H1 (cell line): ENCODE results near the gene FAM209B. TPM values are rescaled to one million over a fixed set of nuclear protein-coding genes. Genes with fewer than 3 reads are reported as not detected.

Experiments used
- CTCF ChIA-PET: fragments of 300-600 bp; sonication (Branson Sonifier 250); formaldehyde crosslinking; loops from one replicate; lab custom pipeline; 2021; ENCODE audit not compliant: partially characterized antibody; lab: Charles Lee
- POLR2A ChIA-PET: fragments of 300-600 bp; sonication (Branson Sonifier 250); formaldehyde crosslinking; loops from one replicate; lab custom pipeline; 2021; ENCODE audit warnings: inconsistent platforms; ENCODE audit not compliant: partially characterized antibody; lab: Charles Lee
- DNase-seq, 2 experiments: peaks; one replicate each; pipeline versions ENCODE4 v3.0.0 to v3.0.0-alpha.2; 2010 to 2022; ENCODE audit warnings: low spot score in 2 of 2, low read depth in 1 of 2, mixed read lengths in 1 of 2
- FAIRE-seq: peaks from 2 replicates; lab custom pipeline; 2011; peaks lifted over from hg19 to GRCh38; lab: Jason Lieb, UNC
- H2AFZ ChIP-seq: 2 replicates; pipeline ENCODE4 v1.8.1; 2012; ENCODE audit warnings: low read length, inconsistent platforms
- H2AK5ac ChIP-seq: 2 replicates; pipeline ENCODE4 v1.6.1; 2013; ENCODE audit warnings: low read depth, low read length
- H2BK120ac ChIP-seq: replicated peaks from 2 replicates; pipeline ENCODE3; 2013; ENCODE audit warnings: low read depth, low read length, inconsistent platforms
- H2BK12ac ChIP-seq: 2 replicates; pipeline ENCODE4 v1.6.1; 2013; ENCODE audit warnings: low read depth, low read length
- H2BK15ac ChIP-seq: 2 replicates; pipeline ENCODE4 v1.6.1; 2013; ENCODE audit warnings: low read length
- H2BK20ac ChIP-seq: 2 replicates; pipeline ENCODE4 v1.6.1; 2013; ENCODE audit warnings: low read length
- H2BK5ac ChIP-seq: 2 replicates; pipeline ENCODE4 v1.6.1; 2013; ENCODE audit warnings: low read depth, low read length
- H3K14ac ChIP-seq: 2 replicates; pipeline ENCODE4 v1.6.1; 2013; ENCODE audit warnings: inconsistent platforms; ENCODE audit not compliant: insufficient read length
- H3K18ac ChIP-seq: 2 replicates; pipeline ENCODE4 v1.6.1; 2013; ENCODE audit warnings: low read length; ENCODE audit errors: extremely low read depth
- H3K23ac ChIP-seq: 2 replicates; pipeline ENCODE4 v1.6.1; 2013; ENCODE audit warnings: inconsistent platforms; ENCODE audit not compliant: insufficient read length
- H3K23me2 ChIP-seq: 2 replicates; pipeline ENCODE4 v1.6.1; 2013; ENCODE audit warnings: low read depth, low read length
- H3K27ac ChIP-seq: 2 replicates; pipeline ENCODE4 v1.6.1; 2011; ENCODE audit warnings: low read depth, low read length, inconsistent platforms
- H3K27me3 ChIP-seq, 4 experiments: replicated peaks in 1 of 4; 1 replicate in 1 of 4; 2 replicates in 3 of 4; pipeline versions ENCODE4 v1.6.1 to v1.8.1; 2011 to 2013; ENCODE audit warnings: low read length in 3 of 4, mild to moderate bottlenecking in 3 of 4, inconsistent platforms in 2 of 4, mixed read lengths in 2 of 4, moderate library complexity in 1 of 4; ENCODE audit not compliant: control insufficient read depth in 3 of 4, insufficient read depth in 3 of 4; ENCODE audit errors: extremely low read depth in 1 of 4
- H3K36me3 ChIP-seq, 4 experiments: 2 replicates each; pipeline versions ENCODE4 v1.6.1 to v1.8.1; 2011 to 2013; ENCODE audit warnings: mild to moderate bottlenecking in 4 of 4, low read length in 3 of 4, moderate library complexity in 2 of 4, control low read depth in 1 of 4, inconsistent platforms in 1 of 4; ENCODE audit not compliant: insufficient read depth in 4 of 4, control insufficient read depth in 2 of 4
- H3K4ac ChIP-seq: replicated peaks from 2 replicates; pipeline ENCODE3; 2013; ENCODE audit warnings: low read length, low read depth, mixed read lengths, inconsistent platforms; ENCODE audit not compliant: insufficient read length
- H3K4me1 ChIP-seq, 4 experiments: replicated peaks in 1 of 4; 1 replicate in 1 of 4; 2 replicates in 3 of 4; pipeline versions ENCODE4 v1.6.1 to v1.8.1; 2011 to 2013; ENCODE audit warnings: low read length in 3 of 4, inconsistent platforms in 2 of 4, mixed read lengths in 1 of 4; ENCODE audit not compliant: insufficient read depth in 4 of 4, control insufficient read depth in 3 of 4
- H3K4me2 ChIP-seq, 2 experiments: 2 replicates each; pipeline versions ENCODE4 v1.6.1 to v1.8.1; 2011 to 2013; ENCODE audit warnings: low read depth in 2 of 2, low read length in 2 of 2, control low read depth in 1 of 2, inconsistent platforms in 1 of 2, mild to moderate bottlenecking in 1 of 2; ENCODE audit not compliant: insufficient read depth in 1 of 2
- H3K4me3 ChIP-seq, 4 experiments: fragments of 200-600, 300-600 bp in 1 of 4; sonication (generic), shearing (Covaris generic), sonication (Bioruptor Twin) in 1 of 4; 2 replicates each; pipeline versions ENCODE4 v1.5.1 to v1.8.1; 2011 to 2016; ENCODE audit warnings: low read length in 4 of 4, low read depth in 3 of 4, control low read depth in 2 of 4, inconsistent platforms in 2 of 4, mild to moderate bottlenecking in 2 of 4, mixed read lengths in 1 of 4, moderate library complexity in 1 of 4; ENCODE audit not compliant: insufficient read depth in 2 of 4; ENCODE audit errors: extremely low read depth in 1 of 4
- H3K56ac ChIP-seq: replicated peaks from 2 replicates; pipeline ENCODE3; 2013; ENCODE audit warnings: low read depth, mild to moderate bottlenecking, mixed read lengths, low read length, inconsistent platforms; ENCODE audit not compliant: insufficient read length
- H3K79me1 ChIP-seq: 2 replicates; pipeline ENCODE4 v1.6.1; 2013; ENCODE audit warnings: low read depth, low read length, control low read depth
- H3K79me2 ChIP-seq, 2 experiments: 2 replicates each; pipeline versions ENCODE4 v1.6.1 to v1.8.1; 2012 to 2013; ENCODE audit warnings: low read length in 2 of 2, mild to moderate bottlenecking in 2 of 2, inconsistent platforms in 1 of 2; ENCODE audit not compliant: insufficient read depth in 2 of 2, control insufficient read depth in 1 of 2
- H3K9ac ChIP-seq, 4 experiments: replicated peaks in 1 of 4; 1 replicate in 1 of 4; 2 replicates in 3 of 4; pipeline versions ENCODE4 v1.6.1 to v1.8.1; 2011 to 2013; ENCODE audit warnings: low read depth in 3 of 4, low read length in 3 of 4, control low read depth in 2 of 4, mild to moderate bottlenecking in 2 of 4, moderate library complexity in 2 of 4, inconsistent platforms in 1 of 4; ENCODE audit errors: extremely low read depth in 1 of 4
- H3K9me3 ChIP-seq, 2 experiments: 2 replicates each; pipeline versions ENCODE4 v1.6.1 to v1.8.1; 2012 to 2013; ENCODE audit warnings: mild to moderate bottlenecking in 2 of 2, moderate library complexity in 2 of 2, control low read depth in 1 of 2, inconsistent platforms in 1 of 2, low read depth in 1 of 2, low read length in 1 of 2, mixed read lengths in 1 of 2; ENCODE audit not compliant: insufficient read depth in 2 of 2
- H4K20me1 ChIP-seq, 2 experiments: replicated peaks in 1 of 2; 2 replicates each; pipeline versions ENCODE3 to v1.8.1; 2011 to 2013; ENCODE audit warnings: inconsistent platforms in 2 of 2, low read length in 2 of 2, mild to moderate bottlenecking in 1 of 2; ENCODE audit not compliant: insufficient read depth in 2 of 2, control insufficient read depth in 1 of 2
- H4K5ac ChIP-seq: 2 replicates; pipeline ENCODE4 v1.6.1; 2013; ENCODE audit warnings: low read length, low read depth, mixed read lengths, inconsistent platforms; ENCODE audit not compliant: insufficient read length
- H4K8ac ChIP-seq: 2 replicates; pipeline ENCODE4 v1.8.0; 2013; ENCODE audit warnings: mild to moderate bottlenecking, moderate library complexity, low read length, inconsistent platforms; ENCODE audit not compliant: insufficient read depth; ENCODE audit errors: extremely low read depth
- H4K91ac ChIP-seq: replicated peaks from 2 replicates; pipeline ENCODE3; 2013; ENCODE audit warnings: low read length, mixed read lengths, inconsistent platforms; ENCODE audit not compliant: insufficient read length
- ASH2L ChIP-seq: fragments of 200-600, 300-600 bp; sonication (generic); IDR thresholded peaks from one replicate; pipeline ENCODE4 v1.7.1; 2017; ENCODE audit warnings: low read length
- CBX5 ChIP-seq: fragments of 300-800, 300-1000 bp; sonication (generic); IDR thresholded peaks from 2 replicates; pipeline ENCODE4 v1.7.1; 2016; ENCODE audit warnings: antibody characterized with exemption, low read length, low read depth
- CHD1 ChIP-seq: IDR thresholded peaks from 2 replicates; pipeline ENCODE4 v1.6.1; 2012; ENCODE audit warnings: low read depth, low read length, improper control_type of control experiment
- CREB1 ChIP-seq: IDR thresholded peaks from 2 replicates; pipeline ENCODE4 v1.6.1; 2012; ENCODE audit warnings: inconsistent platforms
- CTBP2 ChIP-seq: IDR thresholded peaks from 2 replicates; pipeline ENCODE4 v1.7.0; 2011; ENCODE audit warnings: borderline replicate concordance, mild to moderate bottlenecking, moderate library complexity, mixed read lengths, low read length; ENCODE audit not compliant: insufficient read depth, insufficient read length
- FOSL1 ChIP-seq: IDR thresholded peaks from 2 replicates; pipeline ENCODE4 v1.6.1; 2011; ENCODE audit warnings: mild to moderate bottlenecking, low read depth, low read length, moderate library complexity; ENCODE audit not compliant: insufficient read depth
- HDAC6 ChIP-seq: IDR thresholded peaks from one replicate; pipeline ENCODE4 v1.7.1; 2012; ENCODE audit warnings: low read depth, mild to moderate bottlenecking, inconsistent platforms, low read length, moderate library complexity
- POLR2A ChIP-seq, 2 experiments: IDR thresholded peaks; 1 replicate in 1 of 2; 2 replicates in 1 of 2; pipeline ENCODE4 v1.6.1; 2011; ENCODE audit warnings: low read depth in 2 of 2, low read length in 2 of 2, mild to moderate bottlenecking in 2 of 2; ENCODE audit errors: control extremely low read depth in 1 of 2
- SIX5 ChIP-seq: IDR thresholded peaks from 2 replicates; pipeline ENCODE4 v1.6.1; 2011; ENCODE audit warnings: mild to moderate bottlenecking, low read depth, low read length
- SRF ChIP-seq: IDR thresholded peaks from 2 replicates; pipeline ENCODE4 v1.6.1; 2011; ENCODE audit warnings: mild to moderate bottlenecking, low read depth, low read length, moderate library complexity
- TAF1 ChIP-seq: IDR thresholded peaks from 2 replicates; pipeline ENCODE4 v1.6.1; 2011; ENCODE audit warnings: mild to moderate bottlenecking, low read depth, low read length
- TEAD4 ChIP-seq: IDR thresholded peaks from 2 replicates; pipeline ENCODE4 v1.6.1; 2012; ENCODE audit warnings: low read depth, low read length, inconsistent platforms, mixed read lengths
- ZNF274 ChIP-seq: IDR thresholded peaks from 2 replicates; pipeline ENCODE4 v1.7.0; 2012; ENCODE audit warnings: low read length, borderline replicate concordance; ENCODE audit errors: extremely low read depth
- WGBS, 2 experiments: shearing (Covaris generic) in 1 of 2; methylation state at CpG; one replicate each; pipeline versions ENCODE4 v1.1.6 to v1.1.7; 2013 to 2015; ENCODE audit warnings: low lambda C conversion rate in 2 of 2, mixed read lengths in 2 of 2, inconsistent platforms in 1 of 2, low coverage in 1 of 2, missing lambda C conversion rate in 1 of 2; ENCODE audit not compliant: insufficient replicate concordance in 2 of 2, insufficient coverage in 1 of 2, insufficient read length in 1 of 2; ENCODE audit errors: extremely low coverage in 1 of 2, missing lambda C conversion rate in 1 of 2; 5-methylcytosine and 5-hydroxymethylcytosine counted together
- polyA plus RNA-seq, 7 experiments: library from polyadenylated mRNA; depleted of rRNA in 3 of 7; stranded (reverse) in 5 of 7; unstranded in 2 of 7; fragments of >200 nt in 5 of 7; fragments of 200-250 nt in 2 of 7; gene quantifications; 1 replicate in 5 of 7; 2 replicates in 1 of 7; 4 replicates in 1 of 7; pipeline versions ENCODE4 v1.2.1 to v1.2.3, GENCODE V29; 2011 to 2013; ENCODE audit warnings: missing spikeins in 2 of 7, mixed read lengths in 2 of 7
- total RNA-seq: library from RNA; stranded (reverse); fragmentation: NEBNext Ultra II Directional; extraction: Animal tissue kit (Norgen Biotek cat#: 25700); gene quantifications from 2 replicates; pipeline ENCODE4 v1.2.1, GENCODE V29; 2021

Gene FAM209B
- total and polyA plus RNA-seq, 2 of the 8 experiments (the other 6 are each of a cell fraction or from before 2014, with no cell fraction given): 0.29 TPM; not detected in 1

DNA sequence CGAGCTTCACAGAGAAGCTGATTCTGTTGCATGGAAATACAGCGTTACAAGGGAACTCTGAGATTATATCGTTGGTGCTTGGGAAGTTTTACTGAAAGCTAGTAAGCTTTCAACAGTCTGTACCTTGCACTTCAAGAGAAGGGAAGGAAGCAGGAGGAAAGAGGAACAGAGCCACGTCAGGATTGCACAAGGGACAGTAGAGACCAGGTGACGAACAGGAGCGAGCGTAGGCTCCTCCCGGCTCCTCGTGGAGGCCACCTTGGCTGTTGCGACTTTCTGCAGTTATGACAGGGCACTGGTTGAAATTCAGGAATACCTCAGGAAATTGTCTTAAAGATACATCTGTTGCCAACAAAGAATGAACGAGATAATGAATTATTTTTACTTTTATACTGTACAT, 45.8 kb upstream of the FAM209B start:
- Histone ChIP-seq H3K4ac (no peak overlapping the region), H3K27me3 (no peaks in the 10 kb centered on the region), H4K5ac (no peak overlapping the region), H3K4me3 (no peak overlapping the region), H3K56ac (no peak overlapping the region), H3K18ac (no peak overlapping the region), H3K79me1 (no peaks in the 10 kb centered on the region; the same call in 1 of the 2 replicates), H2BK12ac (no peak overlapping the region), H4K20me1 (peaks cover 0 to 6% of the 10 kb centered on the region in 2 experiments), H3K4me2 (no peak overlapping the region), H3K9ac (no peak overlapping the region), H3K23me2 (no peaks in the 10 kb centered on the region; the same call in 1 of the 2 replicates), H3K36me3 (peaks cover 2 to 13% (median 6%) of the 10 kb centered on the region in 4 experiments; a peak in 5 of 8 replicates), H4K91ac (no peak overlapping the region), H2BK15ac (no peak overlapping the region), H3K9me3 (no peaks in the 10 kb centered on the region), H3K79me2 (no peaks in the 10 kb centered on the region; a peak in 1 of 4 replicates), H2AFZ (no peak overlapping the region), H4K8ac (no peak overlapping the region), H2BK20ac (no peak overlapping the region), H3K4me1 (no peaks in the 10 kb centered on the region), H3K23ac (no peak overlapping the region), H3K27ac (no peak overlapping the region), H3K14ac (no peak overlapping the region), H2BK5ac (no peak overlapping the region), H2BK120ac (no peak overlapping the region), H2AK5ac (no peak overlapping the region)
- WGBS, 2 experiments: 86% methylated on average over 11 of the region's 11 CpGs; no CpG with 5 or more reads in 1 of the 2 experiments
- no peak for TF ChIP-seq SIX5
- no peak for TF ChIP-seq ZNF274
- TF ChIP-seq TEAD4: no peak
- TF ChIP-seq CTBP2: no peak
- no peak for TF ChIP-seq HDAC6
- TF ChIP-seq ASH2L: no peak
- no peak for TF ChIP-seq POLR2A (IDR thresholded peaks at IDR 0.05; ENCODE audit: control extremely low read depth in 1 of 2, low read depth in 2 of 2, low read length in 2 of 2)
- no peak for TF ChIP-seq CBX5
- no peak for TF ChIP-seq SRF
- TF ChIP-seq TAF1: no peak
- no peak for TF ChIP-seq FOSL1
- no peak for TF ChIP-seq CREB1
- no peak for TF ChIP-seq CHD1
- no peak for FAIRE-seq
- ChIA-PET POLR2A (no interaction called here), CTCF (no interaction called here)
- DNase-seq: no peak
